Liver (tissue), 3 donors: ENCODE results near the gene PER2.

Experiments
- EGR1 ChIP-seq, 2 donors: IDR thresholded peaks; 2 replicates each; pipeline ENCODE4 v1.6.1; 2016 to 2018; ENCODE audit warnings: antibody characterized with exemption in 2 of 2, low read depth in 2 of 2
- GABPA ChIP-seq, 2 donors: IDR thresholded peaks in 1 of 2; conservative IDR thresholded peaks in 1 of 2; 2 replicates each; pipeline ENCODE4 v1.6.1; 2016; ENCODE audit warnings: antibody characterized with exemption in 2 of 2, mild to moderate bottlenecking in 1 of 2, moderate library complexity in 1 of 2
- NR2F2 ChIP-seq: IDR thresholded peaks from 2 replicates; pipeline ENCODE4 v1.6.1; 2016; ENCODE audit warnings: antibody characterized with exemption
- SP1 ChIP-seq: IDR thresholded peaks from 2 replicates; pipeline ENCODE4 v1.6.1; 2018; ENCODE audit warnings: antibody characterized with exemption, mild to moderate bottlenecking
- TAF1 ChIP-seq: conservative IDR thresholded peaks from 2 replicates; pipeline ENCODE4 v1.6.1; 2016; ENCODE audit warnings: antibody characterized with exemption, mild to moderate bottlenecking
- YY1 ChIP-seq: IDR thresholded peaks from 2 replicates; pipeline ENCODE4 v1.6.1; 2016; ENCODE audit warnings: antibody characterized with exemption, mild to moderate bottlenecking
- TF ChIP-seq, protein P1 (sequence below): IDR thresholded peaks from 2 replicates; pipeline ENCODE4 v1.6.1; 2016; ENCODE audit warnings: antibody characterized with exemption
- TF ChIP-seq, protein P2 (sequence below): fragments of 150-350 bp; IDR thresholded peaks from 2 replicates; pipeline ENCODE4 v1.5.1; 2017; ENCODE audit warnings: improper control_type of control experiment, low read depth, low read length; ENCODE audit not compliant: missing input control
- donor health status: healthy.
- donor health status: healthy.

DNA sequence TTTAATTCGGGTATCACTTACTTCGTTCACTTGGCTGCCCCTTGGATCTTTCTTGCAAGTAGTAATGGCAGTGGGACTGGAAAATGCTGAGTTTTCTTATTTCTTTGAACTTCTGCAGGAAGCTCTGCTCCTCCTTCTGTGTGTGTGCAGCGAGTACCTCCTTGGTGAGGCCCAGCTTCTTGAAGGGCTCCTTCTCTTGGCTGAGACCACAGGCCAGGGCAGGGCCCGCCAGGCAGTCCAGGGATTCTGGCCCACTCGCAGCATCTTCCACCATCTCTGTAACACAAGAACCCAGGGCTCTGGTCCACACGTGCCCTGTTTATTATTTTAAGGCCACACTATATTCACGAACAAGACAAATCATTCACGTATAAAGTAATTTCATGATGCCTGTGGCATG lies 32.8 kb downstream of the PER2 start:
- TF ChIP-seq GABPA (IDR thresholded peaks at IDR 0.05 in 1 of 2, conservative IDR thresholded peaks at IDR 0.05 in 1 of 2) (no peak), NR2F2 (no peak), SP1 (no peak), EGR1 (IDR thresholded peaks at IDR 0.05; ENCODE audit: low read depth in 2 of 2) (no peak), TAF1 (no peak), YY1 (no peak)
- TF ChIP-seq, protein P1, sequence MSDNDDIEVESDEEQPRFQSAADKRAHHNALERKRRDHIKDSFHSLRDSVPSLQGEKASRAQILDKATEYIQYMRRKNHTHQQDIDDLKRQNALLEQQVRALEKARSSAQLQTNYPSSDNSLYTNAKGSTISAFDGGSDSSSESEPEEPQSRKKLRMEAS: no peak
- TF ChIP-seq, protein P2, sequence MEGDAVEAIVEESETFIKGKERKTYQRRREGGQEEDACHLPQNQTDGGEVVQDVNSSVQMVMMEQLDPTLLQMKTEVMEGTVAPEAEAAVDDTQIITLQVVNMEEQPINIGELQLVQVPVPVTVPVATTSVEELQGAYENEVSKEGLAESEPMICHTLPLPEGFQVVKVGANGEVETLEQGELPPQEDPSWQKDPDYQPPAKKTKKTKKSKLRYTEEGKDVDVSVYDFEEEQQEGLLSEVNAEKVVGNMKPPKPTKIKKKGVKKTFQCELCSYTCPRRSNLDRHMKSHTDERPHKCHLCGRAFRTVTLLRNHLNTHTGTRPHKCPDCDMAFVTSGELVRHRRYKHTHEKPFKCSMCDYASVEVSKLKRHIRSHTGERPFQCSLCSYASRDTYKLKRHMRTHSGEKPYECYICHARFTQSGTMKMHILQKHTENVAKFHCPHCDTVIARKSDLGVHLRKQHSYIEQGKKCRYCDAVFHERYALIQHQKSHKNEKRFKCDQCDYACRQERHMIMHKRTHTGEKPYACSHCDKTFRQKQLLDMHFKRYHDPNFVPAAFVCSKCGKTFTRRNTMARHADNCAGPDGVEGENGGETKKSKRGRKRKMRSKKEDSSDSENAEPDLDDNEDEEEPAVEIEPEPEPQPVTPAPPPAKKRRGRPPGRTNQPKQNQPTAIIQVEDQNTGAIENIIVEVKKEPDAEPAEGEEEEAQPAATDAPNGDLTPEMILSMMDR: no peak
